Measurements from ENCODE around the gene DTX3L.
A peak's percentile ranks its signal among the peaks of the same experiment; 100 is the strongest.
"Not testable (repeated sequence)": the region's sequence is repeated elsewhere in the genome, so short reads cannot be mapped to it uniquely, and the experiment has no call there.

Gene DTX3L

DNA sequence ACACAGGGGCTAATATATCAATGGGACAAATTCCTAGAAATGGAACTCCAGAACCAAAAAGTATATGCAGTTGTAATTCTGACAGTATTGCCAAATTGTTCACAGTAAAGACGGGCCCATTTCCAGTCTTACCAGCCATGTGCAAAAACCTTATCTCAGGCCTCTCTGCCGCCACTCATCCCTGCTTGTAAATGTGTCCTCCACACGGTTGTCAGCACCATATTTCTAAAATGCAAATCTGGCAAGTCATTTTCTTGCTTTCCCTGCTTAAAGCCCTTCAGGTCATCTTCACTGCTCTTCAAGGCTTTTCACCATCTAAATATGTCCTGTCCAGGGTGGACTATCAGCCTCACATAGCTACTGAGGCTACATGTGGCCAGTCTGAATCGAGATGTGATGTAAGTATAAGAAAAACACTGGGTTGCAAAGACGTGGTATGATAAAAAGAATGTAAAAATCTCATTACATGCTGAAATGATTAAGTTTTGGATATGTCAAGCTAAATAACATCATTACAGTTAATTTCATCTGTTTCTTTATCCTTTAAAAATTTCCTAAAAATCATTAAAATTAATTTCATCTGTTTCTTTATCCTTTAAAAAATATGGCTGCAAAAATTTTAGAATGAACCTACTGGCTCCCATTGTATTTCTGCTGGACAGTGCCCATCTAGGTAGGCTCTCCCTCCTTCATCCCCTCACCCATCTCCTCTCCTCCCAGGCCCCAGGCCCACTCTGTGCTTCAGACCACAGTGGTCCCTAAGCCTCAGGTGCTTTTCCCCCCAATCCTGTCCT lies 1.0 kb upstream of the DTX3L start:
- no peak for DNase-seq (ENCODE audit: low read depth)

GRCh38 chr3:122563717-122564025 lies 467 bp upstream of the DTX3L start:
- DNase-seq (ENCODE audit: low read depth), result no peak

DNA sequence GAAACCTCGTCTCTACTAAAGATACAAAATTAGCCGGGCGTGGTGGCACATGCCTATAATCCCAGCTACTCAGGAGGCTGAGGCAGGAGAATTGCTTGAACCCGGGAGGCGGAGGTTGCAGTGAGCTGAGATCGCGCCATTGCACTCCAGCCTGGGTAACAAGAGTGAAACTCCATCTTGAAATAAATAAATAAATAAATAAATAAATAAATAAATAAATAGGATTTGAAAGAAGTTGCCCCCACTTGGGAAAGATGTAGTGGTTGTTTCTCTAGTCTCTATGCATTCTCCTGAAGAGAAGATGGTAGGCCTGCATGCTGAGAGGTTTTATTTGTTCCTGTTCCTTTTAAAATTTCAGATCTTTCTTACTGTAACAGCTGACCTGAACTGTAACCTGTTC lies 4.0 kb downstream of the DTX3L start:
- DNase-seq (ENCODE audit: low read depth), result not testable (repeated sequence)

- no peak for DNase-seq (ENCODE audit: low read depth)
These were observed 4.6 kb downstream of the DTX3L start for GRCh38 chr3:122568755-122569154.

DNA sequence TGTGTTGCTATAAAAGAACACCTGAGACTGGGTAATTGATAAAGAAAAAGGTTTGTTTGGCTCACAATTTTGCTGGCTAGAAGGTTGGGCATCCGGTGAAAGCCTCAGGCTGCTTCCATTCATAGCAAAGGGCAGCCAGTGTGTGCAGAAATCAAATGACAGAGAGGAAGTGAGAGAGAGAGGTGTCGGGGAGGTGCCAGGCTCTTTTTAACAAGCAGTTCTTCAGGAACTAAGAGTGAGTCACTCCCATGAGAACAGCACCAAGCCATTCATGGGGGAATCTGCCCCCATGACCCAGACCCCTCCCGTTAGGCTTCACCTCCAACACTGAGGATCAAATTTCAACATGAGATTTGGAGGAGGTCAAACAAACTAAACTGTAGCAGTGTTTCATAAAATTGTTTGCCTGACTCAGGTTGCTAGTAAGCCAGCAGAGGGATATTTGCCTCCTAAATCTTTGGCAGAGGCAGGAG lies 8.8 kb downstream of the DTX3L start:
- peak; percentile 50 for DNase-seq (ENCODE audit: low read depth)

GRCh38 chr3:122576174-122576940 lies 12.2 kb downstream of the DTX3L start:
- DNase-seq (ENCODE audit: low read depth), result no peak

DNA sequence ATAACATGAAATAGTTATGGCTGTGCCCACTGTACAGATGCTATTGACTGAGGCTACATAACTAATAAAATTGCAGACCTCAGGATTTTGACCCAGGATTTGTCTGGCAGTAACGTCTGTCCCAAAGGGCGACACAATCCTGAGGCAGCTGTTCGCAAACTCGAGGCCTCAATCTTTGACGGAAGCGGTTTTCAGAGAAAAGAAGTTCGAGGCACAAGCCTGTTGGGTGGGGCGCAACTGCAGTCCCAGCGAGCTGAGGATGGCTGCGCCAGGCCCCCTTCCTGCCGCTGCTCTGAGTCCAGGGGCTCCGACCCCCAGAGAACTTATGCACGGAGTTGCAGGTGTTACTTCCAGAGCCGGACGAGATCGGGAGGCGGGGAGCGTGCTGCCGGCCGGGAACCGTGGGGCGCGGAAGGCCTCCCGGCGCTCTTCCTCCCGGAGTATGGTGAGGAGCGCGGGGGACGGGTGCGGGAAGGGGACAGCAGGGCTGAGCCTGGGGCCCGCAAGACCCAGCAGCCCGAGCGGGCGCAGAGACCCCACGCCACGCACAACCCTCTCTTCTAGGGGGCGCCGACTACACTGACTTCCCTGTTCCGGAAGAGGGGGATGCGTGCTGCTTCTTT lies 13.4 kb downstream of the DTX3L start, which contains the start of gene PARP15:
Gene PARP15, plus strand, starts transcription at position 242 of the 623 bp plus-strand sequence. Its CDS starts 18 bp downstream, at position 260.
- no peak for DNase-seq (ENCODE audit: low read depth)

- no peak for DNase-seq (ENCODE audit: low read depth)
These were observed 14.1 kb downstream of the DTX3L start for GRCh38 chr3:122578069-122578740.

- DNase-seq (ENCODE audit: low read depth), result no peak
These were observed 16.3 kb downstream of the DTX3L start for GRCh38 chr3:122580470-122580869.

DNA sequence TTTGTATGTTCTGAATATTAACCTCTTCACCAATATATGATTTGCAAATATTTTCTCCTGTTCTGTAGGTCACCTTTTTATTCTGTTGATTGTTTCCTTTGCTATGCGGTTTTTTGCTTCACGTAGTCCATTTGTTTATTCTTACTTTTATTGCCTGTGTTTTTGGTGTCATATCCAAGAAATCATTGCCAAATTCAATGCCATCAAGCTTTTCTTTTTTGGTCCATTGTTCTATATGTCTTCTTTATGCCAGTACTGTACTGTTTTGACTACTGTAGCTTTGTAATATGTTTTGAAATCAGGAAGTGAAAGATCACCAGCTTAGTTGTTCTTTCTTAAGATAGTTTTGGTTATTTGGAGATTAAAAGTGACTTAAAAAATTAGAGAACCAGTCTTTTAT lies 17.5 kb downstream of the DTX3L start:
- no peak for DNase-seq (ENCODE audit: low read depth)

GRCh38 chr3:122582390-122582789 lies 18.3 kb downstream of the DTX3L start:
- no peak for DNase-seq (ENCODE audit: low read depth)

- DNase-seq (ENCODE audit: low read depth), result no peak
These were observed 22.0 kb downstream of the DTX3L start for GRCh38 chr3:122586098-122586497.

DNA sequence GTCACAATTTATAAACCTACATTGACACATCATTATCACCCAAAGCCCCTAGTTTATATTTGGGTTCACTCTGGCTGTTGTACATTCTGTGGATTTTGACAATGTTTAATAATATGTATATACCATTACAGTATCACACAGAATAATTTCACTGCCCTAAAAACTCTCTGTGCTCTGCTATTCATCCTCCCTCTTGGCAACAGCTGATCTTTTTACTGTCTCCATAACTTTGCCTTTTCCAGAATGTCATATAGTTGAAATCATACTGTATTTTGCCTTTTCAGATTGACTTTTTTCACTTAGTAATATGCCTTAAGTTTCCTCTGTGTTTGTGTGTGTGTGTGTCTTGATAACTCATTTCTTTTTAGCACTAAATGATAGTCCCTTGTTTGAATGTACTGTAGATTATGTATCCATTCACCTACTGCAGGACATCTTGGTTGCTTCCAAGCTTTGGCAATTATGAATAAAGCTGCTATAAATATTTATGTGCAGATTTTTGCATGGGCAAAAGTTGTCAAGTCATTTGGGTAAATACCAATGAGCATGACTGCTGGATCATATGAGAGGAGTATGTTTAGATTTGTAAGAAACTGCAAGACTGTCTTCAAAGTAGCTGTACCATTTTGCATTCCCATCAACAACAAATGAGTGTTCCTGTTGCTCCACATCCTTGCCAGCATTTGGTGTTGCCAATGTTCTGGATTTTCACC lies 22.8 kb downstream of the DTX3L start:
- no peak for DNase-seq (ENCODE audit: low read depth)

GRCh38 chr3:122587572-122587971 lies 23.4 kb downstream of the DTX3L start:
- DNase-seq (ENCODE audit: low read depth), result no peak

GRCh38 chr3:122589297-122589696 lies 25.2 kb downstream of the DTX3L start:
- no peak for DNase-seq (ENCODE audit: low read depth)

GRCh38 chr3:122590610-122591009 lies 26.5 kb downstream of the DTX3L start:
- no peak for DNase-seq (ENCODE audit: low read depth)

GRCh38 chr3:122594025-122594424 lies 29.9 kb downstream of the DTX3L start:
- DNase-seq (ENCODE audit: low read depth), result no peak

DNA sequence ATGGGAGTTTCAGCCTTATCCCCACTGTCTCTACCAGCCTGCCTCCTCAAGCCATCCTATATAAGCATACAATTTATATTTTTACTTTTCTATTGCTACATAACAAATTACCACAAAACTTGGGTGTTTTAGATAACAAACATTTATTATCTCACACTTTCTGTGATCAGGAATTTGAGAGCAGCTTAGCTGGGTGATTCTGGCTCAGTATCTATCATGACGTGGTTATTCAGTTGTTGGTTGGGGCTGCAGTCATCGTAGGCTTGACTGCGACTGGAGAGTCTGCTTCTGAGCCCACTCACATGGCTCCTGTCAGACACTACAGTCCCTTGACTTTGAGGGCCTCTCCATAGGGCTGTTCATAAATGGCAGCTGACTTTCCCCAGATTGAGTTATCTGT lies 34.0 kb downstream of the DTX3L start:
- no peak for DNase-seq (ENCODE audit: low read depth)

DNA sequence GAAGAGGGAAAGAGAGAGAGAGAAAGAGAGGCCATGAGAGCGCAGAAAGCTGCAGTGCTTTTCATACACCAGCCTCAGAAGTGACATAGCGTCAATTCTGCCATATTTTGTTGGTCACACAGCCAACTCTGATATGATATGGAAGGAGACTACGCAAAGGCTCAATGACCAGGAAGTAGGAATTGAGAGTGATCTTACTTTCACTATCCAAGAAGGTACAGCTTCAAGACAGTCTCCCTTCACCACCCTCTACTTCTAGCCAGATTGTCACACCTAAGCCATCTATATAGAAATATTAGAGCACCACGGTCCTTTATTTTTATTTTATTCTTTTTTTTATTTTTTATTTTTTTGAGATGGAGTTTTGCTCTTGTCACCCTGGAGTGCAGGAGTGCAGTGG lies 34.4 kb downstream of the DTX3L start:
- no peak for DNase-seq (ENCODE audit: low read depth)

DNA sequence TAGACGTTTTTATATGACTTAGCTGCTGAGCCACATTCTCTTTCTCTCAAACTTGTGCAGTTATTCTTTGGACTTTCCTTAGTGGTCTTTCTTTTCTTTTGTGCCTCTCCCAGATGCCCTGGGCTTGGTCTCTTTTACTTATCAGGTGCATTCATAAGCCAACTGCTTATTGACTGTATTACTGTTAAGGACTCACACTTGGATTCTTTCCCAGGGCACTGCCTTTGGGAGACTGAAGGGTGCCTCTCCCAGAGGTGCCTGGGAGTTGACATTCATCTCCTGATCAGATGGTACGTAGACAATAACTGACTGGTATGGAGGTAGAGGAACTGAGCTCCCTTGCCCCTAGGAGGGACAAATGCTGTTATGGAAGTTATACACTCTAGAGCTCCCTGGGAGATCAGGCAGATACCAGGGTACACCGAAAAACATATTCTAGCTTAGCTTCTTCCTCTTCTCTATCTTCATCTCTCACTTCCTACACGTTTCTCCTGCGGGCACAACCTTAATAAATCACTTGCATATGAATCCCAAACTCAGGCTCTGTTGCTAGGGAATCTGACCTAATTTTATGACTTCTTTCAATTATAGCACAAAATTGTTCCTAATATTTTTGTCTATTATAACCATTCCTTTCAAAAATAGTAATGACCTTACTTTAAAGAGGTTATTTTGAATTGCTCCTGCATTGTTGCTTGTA lies 38.0 kb downstream of the DTX3L start:
- DNase-seq (ENCODE audit: low read depth), result no peak

DNA sequence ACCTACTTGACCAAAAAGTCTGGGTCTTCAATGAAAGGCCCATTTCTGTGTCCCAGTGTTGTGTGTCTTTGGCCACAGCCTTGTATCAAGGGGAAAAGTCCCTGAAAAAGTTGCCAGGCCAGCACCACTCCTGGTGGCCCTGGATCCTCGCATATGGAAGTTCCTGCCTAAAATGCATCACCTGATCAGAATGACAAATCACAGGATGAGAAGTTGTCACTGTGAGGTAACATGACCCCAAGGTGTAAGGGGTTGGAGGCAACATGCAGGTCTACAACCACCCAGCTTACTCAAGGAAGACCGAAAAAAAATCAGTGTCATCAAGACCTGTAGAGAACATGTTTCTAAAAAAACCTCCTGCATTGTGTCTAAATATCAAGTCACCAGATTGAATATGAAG lies 38.9 kb downstream of the DTX3L start:
- DNase-seq (ENCODE audit: low read depth), result no peak

Measured in iris pigment epithelial cell (primary cell).